Stomach (tissue), 4 donors: ENCODE results near the gene SYNCRIP.
A peak's percentile ranks its signal among the peaks of the same experiment; 100 is the strongest.

Experiments
- POLR2A ChIP-seq, 4 donors: fragments of 450-650 bp; IDR thresholded peaks; one replicate each; pipeline ENCODE4 v1.6.1; 2016; ENCODE audit warnings: antibody characterized with exemption in 4 of 4, control low read depth in 2 of 4, mild to moderate bottlenecking in 1 of 4, moderate library complexity in 1 of 4
- POLR2AphosphoS5 ChIP-seq, 3 donors: sonication (generic); formaldehyde crosslinking; IDR thresholded peaks; one replicate each; pipeline ENCODE4 v1.6.1; 2016; ENCODE audit warnings: antibody characterized with exemption in 3 of 3
- TF ChIP-seq, protein P1 (sequence below), 7 experiments: fragments of 450-650 bp in 4 of 7; fragments of 200-600 bp in 3 of 7; sonication (generic) in 3 of 7; IDR thresholded peaks; one replicate each; pipeline ENCODE4 v1.5.1; 2016 to 2019; ENCODE audit warnings: antibody characterized with exemption in 7 of 7, control low read depth in 2 of 7, mild to moderate bottlenecking in 1 of 7

DNA sequence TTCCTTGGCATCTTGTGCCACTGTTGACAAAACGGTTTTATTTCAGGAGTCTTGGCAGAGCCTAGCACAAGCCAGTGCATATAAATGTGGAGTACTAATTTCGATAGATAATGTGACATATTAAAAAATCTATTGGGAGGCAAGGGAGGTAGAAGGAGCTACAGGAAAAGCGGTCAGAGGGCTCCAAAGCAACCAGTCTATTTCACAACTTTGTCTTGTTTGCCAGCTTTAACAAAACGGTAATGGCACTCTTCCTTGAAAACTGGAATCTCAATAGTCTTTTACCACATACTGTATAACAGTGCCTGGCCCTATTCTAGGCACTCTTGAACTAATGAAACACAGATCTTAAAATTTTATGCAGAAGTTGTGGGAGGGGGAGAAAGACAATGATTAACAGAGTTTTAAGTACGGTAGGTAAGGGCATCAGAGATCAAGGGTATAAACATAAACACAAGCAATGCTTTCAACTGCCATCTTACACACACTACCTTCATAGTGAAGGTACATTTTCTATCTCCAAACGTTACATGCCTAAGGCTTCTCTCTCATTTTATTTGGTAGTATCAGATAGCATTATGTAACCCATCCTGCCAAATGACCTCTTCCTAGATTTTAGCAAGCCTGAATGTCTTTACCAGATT is 33.5 kb upstream of the SYNCRIP start:
- TF ChIP-seq, protein P1, sequence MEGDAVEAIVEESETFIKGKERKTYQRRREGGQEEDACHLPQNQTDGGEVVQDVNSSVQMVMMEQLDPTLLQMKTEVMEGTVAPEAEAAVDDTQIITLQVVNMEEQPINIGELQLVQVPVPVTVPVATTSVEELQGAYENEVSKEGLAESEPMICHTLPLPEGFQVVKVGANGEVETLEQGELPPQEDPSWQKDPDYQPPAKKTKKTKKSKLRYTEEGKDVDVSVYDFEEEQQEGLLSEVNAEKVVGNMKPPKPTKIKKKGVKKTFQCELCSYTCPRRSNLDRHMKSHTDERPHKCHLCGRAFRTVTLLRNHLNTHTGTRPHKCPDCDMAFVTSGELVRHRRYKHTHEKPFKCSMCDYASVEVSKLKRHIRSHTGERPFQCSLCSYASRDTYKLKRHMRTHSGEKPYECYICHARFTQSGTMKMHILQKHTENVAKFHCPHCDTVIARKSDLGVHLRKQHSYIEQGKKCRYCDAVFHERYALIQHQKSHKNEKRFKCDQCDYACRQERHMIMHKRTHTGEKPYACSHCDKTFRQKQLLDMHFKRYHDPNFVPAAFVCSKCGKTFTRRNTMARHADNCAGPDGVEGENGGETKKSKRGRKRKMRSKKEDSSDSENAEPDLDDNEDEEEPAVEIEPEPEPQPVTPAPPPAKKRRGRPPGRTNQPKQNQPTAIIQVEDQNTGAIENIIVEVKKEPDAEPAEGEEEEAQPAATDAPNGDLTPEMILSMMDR (IDR thresholded peaks at IDR 0.05): no peak
- TF ChIP-seq POLR2A (IDR thresholded peaks at IDR 0.05) (no peak), POLR2AphosphoS5 (IDR thresholded peaks at IDR 0.05) (peak in 1 of 3 donors; percentile 7)
